Stomach (tissue), 9 donors: ENCODE results near the gene GATB. TPM values are rescaled to one million over a fixed set of nuclear protein-coding genes. Genes with fewer than 3 reads are reported as not detected.

Experiments
- DNase-seq, 2 donors: peaks; one replicate each; pipeline versions ENCODE4 v3.0.0 to v3.0.0-alpha.2; 2013 to 2019
- H3K27ac ChIP-seq, 5 donors: fragments of 200-600 bp in 4 of 5; sonication (generic) in 4 of 5; one replicate each; pipeline ENCODE4 v1.5.1; 2013 to 2019; ENCODE audit warnings: mild to moderate bottlenecking in 1 of 5, moderate library complexity in 1 of 5
- H3K27me3 ChIP-seq, 3 donors: fragments of 200-600 bp; sonication (generic); one replicate each; pipeline ENCODE4 v1.5.1; 2017 to 2019; ENCODE audit warnings: mixed run types in 1 of 3
- H3K36me3 ChIP-seq, 4 donors: fragments of 200-600 bp; sonication (generic); 1 replicate in 3 of 4; 2 replicates in 1 of 4; pipeline ENCODE4 v1.5.1; 2016 to 2019
- H3K4me1 ChIP-seq, 4 donors: fragments of 200-600 bp; sonication (generic); one replicate each; pipeline ENCODE4 v1.5.1; 2016 to 2019
- H3K4me3 ChIP-seq, 4 donors: fragments of 200-600 bp; sonication (generic) in 3 of 4; one replicate each; pipeline ENCODE4 v1.5.1; 2016 to 2019; ENCODE audit warnings: mild to moderate bottlenecking in 1 of 4
- H3K9me3 ChIP-seq, 4 donors: fragments of 200-600 bp; sonication (generic); one replicate each; pipeline ENCODE4 v1.5.1; 2016 to 2019
- EP300 ChIP-seq: sonication (generic); formaldehyde crosslinking; IDR thresholded peaks from one replicate; pipeline ENCODE4 v1.6.1; 2017; ENCODE audit warnings: antibody characterized with exemption
- POLR2A ChIP-seq, 4 donors: fragments of 450-650 bp; IDR thresholded peaks; one replicate each; pipeline ENCODE4 v1.6.1; 2016; ENCODE audit warnings: antibody characterized with exemption in 4 of 4, control low read depth in 2 of 4, mild to moderate bottlenecking in 1 of 4, moderate library complexity in 1 of 4
- POLR2AphosphoS5 ChIP-seq, 3 donors: sonication (generic); formaldehyde crosslinking; IDR thresholded peaks; one replicate each; pipeline ENCODE4 v1.6.1; 2016; ENCODE audit warnings: antibody characterized with exemption in 3 of 3
- WGBS, 5 donors: extraction: QIAGEN DNeasy Blood & Tissue Kit in 3 of 5; methylation state at CpG; one replicate each; pipeline versions ENCODE4 v1.1.5 to v1.1.7; 2013 to 2018; 5-methylcytosine and 5-hydroxymethylcytosine counted together
- intact Hi-C: fragments of 100-400 bp; cut with DNase I; formaldehyde crosslinking; loops from one replicate; pipeline ENCODE4 v1.15.1; 2023; ENCODE audit warnings: low total_unique reads
- polyA plus RNA-seq, 3 donors: library from polyadenylated mRNA; stranded (reverse); fragments of 200-250 nt; gene quantifications; one replicate each; pipeline ENCODE4 v1.2.3, GENCODE V29; 2013
- total RNA-seq, 5 donors: library from RNA; depleted of rRNA; stranded (reverse); fragments of >200 nt; gene quantifications; one replicate each; pipeline versions ENCODE4 v1.1.0 to v1.2.3, GENCODE V29; 2014 to 2016
- TF ChIP-seq, protein P1 (sequence below), 7 experiments: fragments of 450-650 bp in 4 of 7; fragments of 200-600 bp in 3 of 7; sonication (generic) in 3 of 7; IDR thresholded peaks; one replicate each; pipeline ENCODE4 v1.5.1; 2016 to 2019; ENCODE audit warnings: antibody characterized with exemption in 7 of 7, control low read depth in 2 of 7, mild to moderate bottlenecking in 1 of 7
- donor health status: healthy with polysubstance abuse.
- donor health status: Bipolar disorder and iron deficiency.
- donor health status: healthy.

Gene GATB
- total and polyA plus RNA-seq, 8 donors: 1.8 to 32.2 (median 19.9) TPM

DNA sequence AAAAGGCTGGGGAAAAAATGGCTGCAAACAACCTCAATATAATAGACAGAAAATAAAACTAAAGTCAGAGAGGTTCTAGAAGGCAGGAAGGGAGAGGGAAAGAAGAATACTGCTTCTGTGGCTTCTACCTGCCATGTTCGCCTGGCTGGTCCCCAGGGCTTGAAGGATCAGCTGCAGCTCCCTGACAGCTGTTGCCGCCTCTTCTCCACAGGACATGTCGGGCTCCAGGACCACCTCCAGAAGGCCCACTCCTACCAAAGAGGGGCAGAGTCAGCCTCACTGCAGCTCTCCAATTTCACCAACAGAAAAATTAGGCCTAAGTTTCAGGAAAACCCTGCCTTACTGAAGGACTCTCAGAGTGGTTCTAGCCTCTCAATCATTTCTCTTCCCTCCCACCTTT lies 44.9 kb downstream of the GATB start:
- no peak for DNase-seq
- H3K4me1 ChIP-seq: no peaks in the 10 kb centered on the region
- intact Hi-C loops: no loop called here
- H3K9me3 ChIP-seq: no peaks in the 10 kb centered on the region
- H3K27ac ChIP-seq: no peak overlapping the region
- WGBS, 5 donors: 85 to 95% (median 91%) methylated on average over 3 of the region's 3 CpGs
- H3K4me3 ChIP-seq: no peak overlapping the region
- TF ChIP-seq, protein P1, sequence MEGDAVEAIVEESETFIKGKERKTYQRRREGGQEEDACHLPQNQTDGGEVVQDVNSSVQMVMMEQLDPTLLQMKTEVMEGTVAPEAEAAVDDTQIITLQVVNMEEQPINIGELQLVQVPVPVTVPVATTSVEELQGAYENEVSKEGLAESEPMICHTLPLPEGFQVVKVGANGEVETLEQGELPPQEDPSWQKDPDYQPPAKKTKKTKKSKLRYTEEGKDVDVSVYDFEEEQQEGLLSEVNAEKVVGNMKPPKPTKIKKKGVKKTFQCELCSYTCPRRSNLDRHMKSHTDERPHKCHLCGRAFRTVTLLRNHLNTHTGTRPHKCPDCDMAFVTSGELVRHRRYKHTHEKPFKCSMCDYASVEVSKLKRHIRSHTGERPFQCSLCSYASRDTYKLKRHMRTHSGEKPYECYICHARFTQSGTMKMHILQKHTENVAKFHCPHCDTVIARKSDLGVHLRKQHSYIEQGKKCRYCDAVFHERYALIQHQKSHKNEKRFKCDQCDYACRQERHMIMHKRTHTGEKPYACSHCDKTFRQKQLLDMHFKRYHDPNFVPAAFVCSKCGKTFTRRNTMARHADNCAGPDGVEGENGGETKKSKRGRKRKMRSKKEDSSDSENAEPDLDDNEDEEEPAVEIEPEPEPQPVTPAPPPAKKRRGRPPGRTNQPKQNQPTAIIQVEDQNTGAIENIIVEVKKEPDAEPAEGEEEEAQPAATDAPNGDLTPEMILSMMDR (IDR thresholded peaks at IDR 0.05): no peak
- TF ChIP-seq EP300 (no peak), POLR2AphosphoS5 (IDR thresholded peaks at IDR 0.05) (no peak), POLR2A (IDR thresholded peaks at IDR 0.05) (no peak)
- peaks cover 0 to 64% (median 49%) of the 10 kb centered on the region in 4 donors for H3K36me3 ChIP-seq
- H3K27me3 ChIP-seq: no peaks in the 10 kb centered on the region

DNA sequence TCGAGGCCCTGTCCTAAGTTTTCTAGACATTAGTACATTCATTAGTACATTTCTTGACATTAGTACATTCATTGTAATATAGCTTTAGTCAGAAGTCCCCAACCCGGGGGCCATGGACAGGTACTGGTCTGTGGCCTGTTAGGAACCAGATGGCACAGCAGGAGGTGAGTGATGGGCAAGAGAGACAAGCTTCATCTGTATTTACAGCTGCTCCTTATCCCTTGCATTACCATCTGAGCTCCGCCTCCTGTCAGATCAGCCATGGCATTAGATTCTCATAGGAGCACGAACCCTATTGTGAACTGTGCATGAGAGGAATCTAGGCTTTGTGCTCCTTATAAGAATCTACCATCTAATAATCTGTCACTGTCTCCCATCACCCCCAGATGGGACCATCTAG lies 48.0 kb downstream of the GATB start:
- H3K27ac ChIP-seq: no peak overlapping the region
- H3K4me3 ChIP-seq: no peak overlapping the region
- no peaks in the 10 kb centered on the region for H3K27me3 ChIP-seq
- no peaks in the 10 kb centered on the region for H3K9me3 ChIP-seq
- WGBS, 5 donors: 89 to 92% (median 90%) methylated on average over 4 of the region's 4 CpGs
- DNase-seq: no peak
- no peak for TF ChIP-seq POLR2A (IDR thresholded peaks at IDR 0.05)
- TF ChIP-seq, protein P1 (IDR thresholded peaks at IDR 0.05): no peak
- no peak for TF ChIP-seq EP300
- TF ChIP-seq POLR2AphosphoS5 (IDR thresholded peaks at IDR 0.05): no peak
- peaks cover 0 to 65% (median 49%) of the 10 kb centered on the region in 4 donors for H3K36me3 ChIP-seq
- intact Hi-C loops: no loop called here
- H3K4me1 ChIP-seq: no peaks in the 10 kb centered on the region

DNA sequence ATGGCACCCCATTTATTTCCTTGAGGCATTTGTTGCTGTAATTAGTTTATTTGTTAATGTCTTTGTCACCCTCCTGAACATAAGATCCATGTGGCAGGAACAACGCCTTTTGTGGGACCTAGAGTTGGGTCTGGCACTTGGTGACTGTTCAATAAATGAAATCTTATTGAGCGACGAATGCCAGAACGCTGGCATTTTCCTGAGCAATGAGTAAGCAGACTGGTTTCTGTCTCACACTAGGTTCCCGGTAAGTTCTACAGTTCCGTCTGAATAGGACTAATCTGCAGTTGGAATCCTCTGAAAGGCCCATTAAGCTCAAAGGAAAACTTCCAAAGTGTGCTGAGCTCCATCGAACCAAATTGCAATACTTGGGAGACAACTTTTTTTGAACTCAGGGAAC lies 49.2 kb downstream of the GATB start:
- Histone ChIP-seq H3K9me3 (no peaks in the 10 kb centered on the region), H3K27ac (no peak overlapping the region), H3K4me3 (no peak overlapping the region), H3K36me3 (peaks cover 3 to 63% (median 50%) of the 10 kb centered on the region in 4 donors), H3K27me3 (no peaks in the 10 kb centered on the region), H3K4me1 (no peaks in the 10 kb centered on the region)
- DNase-seq: no peak
- TF ChIP-seq POLR2A (IDR thresholded peaks at IDR 0.05) (no peak), POLR2AphosphoS5 (IDR thresholded peaks at IDR 0.05) (no peak), EP300 (no peak)
- TF ChIP-seq, protein P1 (IDR thresholded peaks at IDR 0.05): no peak
- intact Hi-C loops: no loop called here
- 91 to 97% (median 93%) methylated on average over 7 of the region's 7 CpGs for WGBS, 5 donors

DNA sequence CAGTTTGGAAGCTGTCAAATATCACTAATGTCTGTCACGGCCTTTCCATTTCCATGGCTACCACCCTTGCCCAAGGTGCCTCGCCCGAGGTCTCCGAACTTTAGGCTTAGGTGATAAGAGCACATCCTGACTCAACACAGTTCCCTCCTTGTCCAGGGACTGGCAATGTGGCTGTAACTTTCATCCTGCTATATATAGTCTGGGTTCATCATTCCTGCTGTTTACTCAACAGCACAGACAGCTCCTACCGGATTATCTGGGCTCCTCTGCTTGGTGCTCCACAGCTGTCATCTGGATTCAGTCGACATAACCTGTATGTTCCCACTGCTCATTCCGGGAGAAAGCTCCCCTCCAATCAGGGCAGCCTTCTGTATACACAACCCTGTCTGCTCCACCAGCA lies 51.2 kb downstream of the GATB start:
- no peak for DNase-seq
- 89 to 93% (median 91%) methylated on average over 7 of the region's 7 CpGs for WGBS, 5 donors
- peaks cover 3 to 65% (median 43%) of the 10 kb centered on the region in 4 donors for H3K36me3 ChIP-seq
- H3K27me3 ChIP-seq: no peaks in the 10 kb centered on the region
- H3K9me3 ChIP-seq: no peaks in the 10 kb centered on the region
- TF ChIP-seq POLR2AphosphoS5 (IDR thresholded peaks at IDR 0.05) (no peak), POLR2A (IDR thresholded peaks at IDR 0.05) (no peak), EP300 (no peak)
- TF ChIP-seq, protein P1 (IDR thresholded peaks at IDR 0.05): no peak
- intact Hi-C loops: no loop called here
- no peak overlapping the region for H3K4me3 ChIP-seq
- H3K27ac ChIP-seq: no peak overlapping the region
- no peaks in the 10 kb centered on the region for H3K4me1 ChIP-seq
